MCF 10A (cell line): Measurements from ENCODE around the gene KDM5A. TPM values are rescaled to one million over a fixed set of nuclear protein-coding genes. Genes with fewer than 3 reads are reported as not detected.

ENCODE experiments used
- BruUV-seq: library from RNA; stranded (reverse); fragments of 400-500 nt; replicated peaks from 2 replicates; lab custom pipeline; 2021; lab: Mats Ljungman, UMichigan
- CTCF ChIA-PET: fragments of 300-600 bp; sonication (Branson Sonifier 250); formaldehyde crosslinking; extraction: SDS; loops from one replicate; lab custom pipeline; 2021; ENCODE audit warnings: antibody characterized with exemption, inconsistent platforms; lab: Yijun Ruan, JAX
- POLR2A ChIA-PET: fragments of 300-600, 350-650 bp; sonication (Branson Sonifier 250); formaldehyde crosslinking; extraction: SDS; loops from one replicate; lab custom pipeline; 2020; ENCODE audit warnings: antibody characterized with exemption, inconsistent platforms; lab: Yijun Ruan, JAX
- DNase-seq: peaks from one replicate; pipeline ENCODE4 v3.0.0-alpha.2; 2018; ENCODE audit not compliant: unreplicated experiment
- H3K27ac Mint-ChIP-seq: one replicate; pipeline ENCODE4 v1.8.0; 2022; ENCODE audit warnings: mild to moderate bottlenecking, low read depth, mixed read lengths; ENCODE audit not compliant: unreplicated experiment
- H3K27me3 Mint-ChIP-seq: one replicate; pipeline ENCODE4 v1.8.0; 2022; ENCODE audit warnings: mixed read lengths; ENCODE audit not compliant: insufficient read depth, unreplicated experiment
- H3K36me3 Mint-ChIP-seq: one replicate; pipeline ENCODE4 v1.8.0; 2022; ENCODE audit warnings: mild to moderate bottlenecking, moderate library complexity, mixed read lengths; ENCODE audit not compliant: insufficient read depth, unreplicated experiment
- H3K4me1 Mint-ChIP-seq: one replicate; pipeline ENCODE4 v1.8.0; 2022; ENCODE audit warnings: mixed read lengths; ENCODE audit not compliant: insufficient read depth, unreplicated experiment
- H3K4me3 Mint-ChIP-seq: one replicate; pipeline ENCODE4 v1.8.0; 2022; ENCODE audit warnings: mild to moderate bottlenecking, moderate library complexity, mixed read lengths; ENCODE audit not compliant: unreplicated experiment
- H3K9me3 Mint-ChIP-seq: one replicate; pipeline ENCODE4 v1.8.0; 2022; ENCODE audit warnings: mixed read lengths; ENCODE audit not compliant: unreplicated experiment
- intact Hi-C: fragments of 100-400 bp; cut with micrococcal nuclease; formaldehyde crosslinking; loops from 2 replicates; pipeline ENCODE4 v1.14.1; 2022
- total RNA-seq: library from RNA; stranded (reverse); gene quantifications from 2 replicates; pipeline ENCODE4 v1.2.3, GENCODE V29; 2022
- TF ChIP-seq, protein P1 (sequence below): fragments of 200-600 bp; IDR thresholded peaks from one replicate; pipeline ENCODE4 v1.8.0; 2022; ENCODE audit warnings: antibody characterized with exemption, mild to moderate bottlenecking; ENCODE audit not compliant: unreplicated experiment

KDM5A gene
- total RNA-seq, 1 experiment from 2014 or later, result 58.0 TPM

DNA sequence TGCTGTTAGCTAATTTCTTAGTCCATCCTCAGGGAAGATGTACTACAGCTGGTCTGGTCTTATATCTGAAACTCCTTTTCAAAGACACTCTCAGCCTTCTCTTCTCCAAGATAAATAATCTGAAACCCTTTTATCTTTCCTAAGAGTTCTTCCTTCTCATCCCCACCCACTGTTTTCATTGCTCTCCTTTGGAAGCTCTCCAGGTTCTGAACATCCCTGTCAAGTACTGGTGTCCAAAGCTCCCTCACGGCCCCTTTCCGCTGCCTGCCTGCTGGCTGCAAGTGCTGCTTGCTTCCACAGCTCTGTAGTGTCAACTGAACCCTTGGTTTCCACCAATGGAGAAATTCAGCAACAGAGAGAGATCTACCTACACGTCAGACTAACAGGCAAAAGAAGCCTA is 119.9 kb downstream of the KDM5A start:
- peaks cover 17% of the 10 kb centered on the region for H3K27me3 Mint-ChIP-seq
- POLR2A ChIA-PET, result interaction anchor here (0.6 kb wide), 1 partner anchor 120 kb away, joined by 3 read pairs; the partner anchor contains the start of gene KDM5A
- TF ChIP-seq, protein P1, sequence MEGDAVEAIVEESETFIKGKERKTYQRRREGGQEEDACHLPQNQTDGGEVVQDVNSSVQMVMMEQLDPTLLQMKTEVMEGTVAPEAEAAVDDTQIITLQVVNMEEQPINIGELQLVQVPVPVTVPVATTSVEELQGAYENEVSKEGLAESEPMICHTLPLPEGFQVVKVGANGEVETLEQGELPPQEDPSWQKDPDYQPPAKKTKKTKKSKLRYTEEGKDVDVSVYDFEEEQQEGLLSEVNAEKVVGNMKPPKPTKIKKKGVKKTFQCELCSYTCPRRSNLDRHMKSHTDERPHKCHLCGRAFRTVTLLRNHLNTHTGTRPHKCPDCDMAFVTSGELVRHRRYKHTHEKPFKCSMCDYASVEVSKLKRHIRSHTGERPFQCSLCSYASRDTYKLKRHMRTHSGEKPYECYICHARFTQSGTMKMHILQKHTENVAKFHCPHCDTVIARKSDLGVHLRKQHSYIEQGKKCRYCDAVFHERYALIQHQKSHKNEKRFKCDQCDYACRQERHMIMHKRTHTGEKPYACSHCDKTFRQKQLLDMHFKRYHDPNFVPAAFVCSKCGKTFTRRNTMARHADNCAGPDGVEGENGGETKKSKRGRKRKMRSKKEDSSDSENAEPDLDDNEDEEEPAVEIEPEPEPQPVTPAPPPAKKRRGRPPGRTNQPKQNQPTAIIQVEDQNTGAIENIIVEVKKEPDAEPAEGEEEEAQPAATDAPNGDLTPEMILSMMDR, result no peak
- peak; percentile 9 for DNase-seq
- no peak overlapping the region for H3K4me3 Mint-ChIP-seq
- H3K4me1 Mint-ChIP-seq, result no peaks in the 10 kb centered on the region
- intact Hi-C loops, result no loop called here
- CTCF ChIA-PET, result no interaction called here
- BruUV-seq, result no TSS peak
- no peak overlapping the region for H3K27ac Mint-ChIP-seq
- H3K36me3 Mint-ChIP-seq, result no peaks in the 10 kb centered on the region
- H3K9me3 Mint-ChIP-seq, result no peaks in the 10 kb centered on the region

- H3K36me3 Mint-ChIP-seq, result no peaks in the 10 kb centered on the region
- H3K4me1 Mint-ChIP-seq, result peaks cover 5% of the 10 kb centered on the region
- intact Hi-C loops, result no loop called here
- H3K27ac Mint-ChIP-seq, result no peak overlapping the region
- H3K27me3 Mint-ChIP-seq, result peaks cover 24% of the 10 kb centered on the region
- no TSS peak for BruUV-seq
- no peak for DNase-seq
- TF ChIP-seq, protein P1, result no peak
- no peak overlapping the region for H3K4me3 Mint-ChIP-seq
- CTCF ChIA-PET, result no interaction called here
- no peaks in the 10 kb centered on the region for H3K9me3 Mint-ChIP-seq
- POLR2A ChIA-PET, result interaction anchor here (0.6 kb wide), 1 partner anchor 121 kb away, joined by 3 read pairs; the partner anchor contains the start of gene KDM5A
These were observed 120.7 kb downstream of the KDM5A start for GRCh38 chr12:268483-268840.

- no peak overlapping the region for H3K4me3 Mint-ChIP-seq
- no peak for DNase-seq
- ChIA-PET CTCF (no interaction called here), POLR2A (interaction anchor here (1.2 kb wide), 1 partner anchor 12 kb away, joined by 3 read pairs; no protein-coding TSS in a partner anchor)
- no peaks in the 10 kb centered on the region for H3K36me3 Mint-ChIP-seq
- no peaks in the 10 kb centered on the region for H3K9me3 Mint-ChIP-seq
- peaks cover 27% of the 10 kb centered on the region for H3K27me3 Mint-ChIP-seq
- intact Hi-C loops, result no loop called here
- BruUV-seq, result no TSS peak
- TF ChIP-seq, protein P1, result no peak
- no peak overlapping the region for H3K27ac Mint-ChIP-seq
- H3K4me1 Mint-ChIP-seq, result peaks cover 5% of the 10 kb centered on the region
These were observed 121.3 kb downstream of the KDM5A start for GRCh38 chr12:267581-268482.

GRCh38 chr12:265096-265495 is 124.0 kb downstream of the KDM5A start:
- Mint-ChIP-seq H3K27me3 (peaks cover 34% of the 10 kb centered on the region), H3K4me3 (no peak overlapping the region), H3K27ac (no peak overlapping the region), H3K36me3 (no peaks in the 10 kb centered on the region), H3K4me1 (peaks cover 5% of the 10 kb centered on the region), H3K9me3 (no peaks in the 10 kb centered on the region)
- POLR2A ChIA-PET, result no interaction called here
- CTCF ChIA-PET, result no interaction called here
- TF ChIP-seq, protein P1, result no peak
- intact Hi-C loops, result no loop called here
- no peak for DNase-seq
- no TSS peak for BruUV-seq
